Endothelial cell (in vitro differentiated cells): ENCODE measurements around the gene TMCO6. TPM values are rescaled to one million over a fixed set of nuclear protein-coding genes. Genes with fewer than 3 reads are reported as not detected.
"Not testable (repeated sequence)": the region's sequence is repeated elsewhere in the genome, so short reads cannot be mapped to it uniquely, and the experiment has no call there.

Experiments used
- DNase-seq: peaks from one replicate; pipeline ENCODE4 v3.0.0; 2021; ENCODE audit warnings: low spot score
- H3K27ac Mint-ChIP-seq: one replicate; pipeline ENCODE4 v1.8.0; 2021; ENCODE audit warnings: mixed read lengths, inconsistent platforms; ENCODE audit not compliant: unreplicated experiment
- H3K27me3 Mint-ChIP-seq: one replicate; pipeline ENCODE4 v1.8.0; 2021; ENCODE audit warnings: mild to moderate bottlenecking, moderate library complexity, mixed read lengths, inconsistent platforms; ENCODE audit not compliant: unreplicated experiment
- H3K36me3 Mint-ChIP-seq: one replicate; pipeline ENCODE4 v1.8.0; 2021; ENCODE audit warnings: mild to moderate bottlenecking, low read depth, mixed read lengths, inconsistent platforms; ENCODE audit not compliant: unreplicated experiment
- H3K4me1 Mint-ChIP-seq: one replicate; pipeline ENCODE4 v1.8.0; 2021; ENCODE audit warnings: mild to moderate bottlenecking, mixed read lengths, inconsistent platforms; ENCODE audit not compliant: unreplicated experiment
- H3K4me3 Mint-ChIP-seq: one replicate; pipeline ENCODE4 v1.8.0; 2021; ENCODE audit warnings: mild to moderate bottlenecking, mixed read lengths, inconsistent platforms; ENCODE audit not compliant: unreplicated experiment
- H3K9me3 Mint-ChIP-seq: one replicate; pipeline ENCODE4 v1.8.0; 2021; ENCODE audit warnings: mixed read lengths, inconsistent platforms; ENCODE audit not compliant: unreplicated experiment
- CTCF ChIP-seq: fragments of 200-600 bp; sonication (generic); IDR thresholded peaks from one replicate; pipeline ENCODE4 v1.5.0; 2021; ENCODE audit warnings: antibody characterized with exemption; ENCODE audit not compliant: unreplicated experiment
- total RNA-seq: library from RNA; stranded (reverse); fragmentation: NEBNext Ultra II Directional; extraction: Animal tissue kit (Norgen Biotek cat#: 25700); gene quantifications from one replicate; pipeline ENCODE4 v1.2.1, GENCODE V29; 2021; ENCODE audit not compliant: unreplicated experiment

Gene TMCO6
- total RNA-seq, 1 donor from 2014 or later: 22.7 TPM

- TF ChIP-seq CTCF: no peak
- Mint-ChIP-seq H3K27me3 (peaks cover 4% of the 10 kb centered on the region), H3K4me3 (no peak overlapping the region), H3K9me3 (peaks cover 8% of the 10 kb centered on the region), H3K36me3 (peaks cover 10% of the 10 kb centered on the region), H3K4me1 (peaks cover 3% of the 10 kb centered on the region), H3K27ac (peak overlapping the region; percentile 52)
- DNase-seq: no peak
Observed at GRCh38 chr5:140633501-140633900, 5.8 kb upstream of the TMCO6 start.

- no peak overlapping the region for H3K27ac Mint-ChIP-seq
- H3K36me3 Mint-ChIP-seq: peaks cover 14% of the 10 kb centered on the region
- peaks cover 7% of the 10 kb centered on the region for H3K27me3 Mint-ChIP-seq
- peaks cover 8% of the 10 kb centered on the region for H3K4me1 Mint-ChIP-seq
- peaks cover 8% of the 10 kb centered on the region for H3K9me3 Mint-ChIP-seq
- no peak overlapping the region for H3K4me3 Mint-ChIP-seq
- no peak for DNase-seq
- no peak for TF ChIP-seq CTCF
Observed at GRCh38 chr5:140634103-140634502, 5.1 kb upstream of the TMCO6 start.

- no peak overlapping the region for H3K27ac Mint-ChIP-seq
- no peak for TF ChIP-seq CTCF
- peaks cover 7% of the 10 kb centered on the region for H3K9me3 Mint-ChIP-seq
- no peak overlapping the region for H3K4me3 Mint-ChIP-seq
- peaks cover 19% of the 10 kb centered on the region for H3K36me3 Mint-ChIP-seq
- no peak for DNase-seq
- peaks cover 11% of the 10 kb centered on the region for H3K27me3 Mint-ChIP-seq
- H3K4me1 Mint-ChIP-seq: peaks cover 16% of the 10 kb centered on the region
Observed at GRCh38 chr5:140635291-140636257, 3.7 kb upstream of the TMCO6 start.

- H3K9me3 Mint-ChIP-seq: no peaks in the 10 kb centered on the region
Observed at GRCh38 chr5:140637371-140638100, 1.7 kb upstream of the TMCO6 start.

GRCh38 chr5:140638898-140639147, 428 bp upstream of the TMCO6 start:
- H3K36me3 Mint-ChIP-seq: peaks cover 24% of the 10 kb centered on the region
- H3K27ac Mint-ChIP-seq: peak overlapping the region; percentile 78
- peak overlapping the region; percentile 90 for H3K4me3 Mint-ChIP-seq
- DNase-seq, H3K9me3 Mint-ChIP-seq: not testable (repeated sequence)
- H3K27me3 Mint-ChIP-seq: peaks cover 11% of the 10 kb centered on the region
- H3K4me1 Mint-ChIP-seq: peaks cover 23% of the 10 kb centered on the region

More at GRCh38 chr5:140637371-140638100, 1.7 kb upstream of the TMCO6 start:
- no peak for TF ChIP-seq CTCF
- peaks cover 11% of the 10 kb centered on the region for H3K27me3 Mint-ChIP-seq
- no peak overlapping the region for H3K4me3 Mint-ChIP-seq
- DNase-seq: no peak
- H3K4me1 Mint-ChIP-seq: peaks cover 23% of the 10 kb centered on the region
- peaks cover 20% of the 10 kb centered on the region for H3K36me3 Mint-ChIP-seq
- no peak overlapping the region for H3K27ac Mint-ChIP-seq
